PC-3 (cell line): ENCODE measurements around the gene FYN. TPM values are rescaled to one million over a fixed set of nuclear protein-coding genes. Genes with fewer than 3 reads are reported as not detected.

Experiments
- ATAC-seq: fragments of 200-7000 bp; cut with Tn5 transposase; 2 replicates; pipeline ENCODE4 v1.9.1; 2020; ENCODE audit warnings: mild to moderate bottlenecking, moderate library complexity
- BruUV-seq: library from RNA; stranded (reverse); fragments of 400-500 nt; replicated peaks from 2 replicates; lab custom pipeline; 2021; lab: Mats Ljungman, UMichigan
- CTCF ChIA-PET: fragments of 300-600 bp; sonication (Branson Sonifier 250); formaldehyde crosslinking; loops from one replicate; lab custom pipeline; 2022; ENCODE audit warnings: antibody characterized with exemption; lab: Charles Lee
- POLR2A ChIA-PET: fragments of 300-600 bp; sonication (Branson Sonifier 250); formaldehyde crosslinking; loops from one replicate; lab custom pipeline; 2022; ENCODE audit warnings: antibody characterized with exemption; ENCODE audit not compliant: unreplicated experiment; lab: Charles Lee
- DNase-seq: peaks from one replicate; pipeline ENCODE4 v3.0.0-alpha.2; 2015
- H2AFZ ChIP-seq: fragments of 300-600 bp; sonication (generic); 2 replicates; pipeline ENCODE4 v1.6.0; 2016; ENCODE audit warnings: antibody characterized with exemption, low read length
- H3F3A ChIP-seq: fragments of 300-600 bp; sonication (generic); one replicate; pipeline ENCODE4 v1.6.0; 2017; ENCODE audit warnings: antibody characterized with exemption, low read length, control low read depth, mild to moderate bottlenecking; ENCODE audit not compliant: unreplicated experiment
- H3K27ac ChIP-seq: fragments of 300-600 bp; sonication (generic); 2 replicates; pipeline ENCODE4 v1.5.1; 2016; ENCODE audit warnings: mild to moderate bottlenecking, low read length
- H3K27me3 ChIP-seq: fragments of 300-600 bp; sonication (generic); 2 replicates; pipeline ENCODE4 v1.6.1; 2016; ENCODE audit warnings: low read length, mixed read lengths
- H3K36me3 ChIP-seq: fragments of 300-600 bp; sonication (generic); 2 replicates; pipeline ENCODE4 v1.6.1; 2016; ENCODE audit warnings: low read depth, mixed run types, low read length, mixed read lengths
- H3K4me1 ChIP-seq: fragments of 300-600 bp; sonication (generic); 2 replicates; pipeline ENCODE4 v1.5.1; 2016; ENCODE audit warnings: low read length; ENCODE audit not compliant: insufficient read depth
- H3K4me2 ChIP-seq: fragments of 300-600 bp; sonication (generic); 2 replicates; pipeline ENCODE4 v1.6.0; 2016; ENCODE audit warnings: low read length
- H3K4me3 ChIP-seq: fragments of 300-600 bp; sonication (generic); 2 replicates; pipeline ENCODE4 v1.5.1; 2016; ENCODE audit warnings: mild to moderate bottlenecking, low read length, mixed read lengths
- H3K79me2 ChIP-seq: fragments of 300-600 bp; sonication (generic); 2 replicates; pipeline ENCODE4 v1.6.1; 2017; ENCODE audit warnings: low read length, mixed read lengths
- H3K9ac ChIP-seq: fragments of 300-600 bp; sonication (generic); 2 replicates; pipeline ENCODE4 v1.6.0; 2016; ENCODE audit warnings: mild to moderate bottlenecking, low read length
- H3K9me2 ChIP-seq: fragments of 300-600 bp; sonication (generic); replicated peaks from 2 replicates; pipeline ENCODE4 v1.6.1; 2016; ENCODE audit warnings: mixed run types, low read length, mixed read lengths
- H3K9me3 ChIP-seq: fragments of 300-600 bp; sonication (generic); 2 replicates; pipeline ENCODE4 v1.6.1; 2016; ENCODE audit warnings: low read length, mixed read lengths
- H4K20me1 ChIP-seq: fragments of 300-600 bp; sonication (generic); 2 replicates; pipeline ENCODE4 v1.6.1; 2016; ENCODE audit warnings: low read length, mixed read lengths
- EZH2 ChIP-seq: fragments of 300-600 bp; sonication (generic); IDR thresholded peaks from one replicate; pipeline ENCODE4 v1.6.1; 2017; ENCODE audit warnings: antibody characterized with exemption, mild to moderate bottlenecking, low read length; ENCODE audit not compliant: unreplicated experiment
- EZH2phosphoT487 ChIP-seq: fragments of 300-600 bp; sonication (generic); IDR thresholded peaks from 2 replicates; pipeline ENCODE4 v1.6.1; 2018; ENCODE audit warnings: mild to moderate bottlenecking, antibody characterized with exemption, low read length, borderline replicate concordance
- intact Hi-C: fragments of 100-400 bp; cut with micrococcal nuclease; formaldehyde crosslinking; loops from 2 replicates; pipeline ENCODE4 v1.9.0; 2023
- total RNA-seq: library from RNA; depleted of rRNA; stranded (reverse); fragments of >200 nt; gene quantifications from 2 replicates; pipeline ENCODE4 v1.2.3, GENCODE V29; 2014
- TF ChIP-seq, protein P1 (sequence below): fragments of 300-600 bp; sonication (generic); conservative IDR thresholded peaks from 2 replicates; pipeline ENCODE4 v1.5.1; 2017; ENCODE audit warnings: antibody characterized with exemption, low read depth, mild to moderate bottlenecking, low read length

Gene FYN
- total RNA-seq, 1 experiment from 2014 or later, result 27.6 TPM

DNA sequence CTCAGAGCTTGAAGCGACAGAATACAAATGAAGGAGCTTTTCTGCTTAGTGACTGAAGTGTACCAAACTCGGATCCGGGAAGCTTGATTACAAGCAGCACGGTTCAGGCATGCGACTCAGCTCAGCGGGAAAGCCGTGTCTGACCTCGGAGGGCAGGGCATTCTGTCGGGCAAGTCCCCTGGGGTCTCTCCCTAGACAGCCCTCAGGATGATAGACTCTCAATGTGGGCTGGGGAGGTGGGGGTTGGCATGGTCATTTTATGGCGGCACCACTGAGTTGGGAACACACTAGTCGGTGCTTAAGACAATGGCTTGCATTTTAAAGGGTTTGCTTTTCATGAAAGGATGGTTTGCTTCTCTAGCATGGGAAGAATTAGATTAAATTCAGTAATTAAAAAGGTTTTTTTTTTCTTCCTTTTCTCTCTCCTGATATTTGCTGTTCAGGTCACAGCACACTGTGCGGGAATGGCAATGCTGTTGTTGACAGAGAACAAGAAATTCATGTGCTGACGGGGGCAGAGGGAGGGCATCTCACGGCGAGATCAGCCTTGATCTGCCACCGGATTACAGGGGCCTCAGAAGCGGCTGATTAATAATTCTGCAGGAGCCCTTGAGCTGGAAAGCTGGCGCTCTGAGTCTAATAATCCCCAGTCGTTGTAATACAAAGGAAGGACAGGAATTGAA, 186.9 kb downstream of the FYN start:
- no TSS peak for BruUV-seq
- Histone ChIP-seq H2AFZ (no peak overlapping the region), H4K20me1 (no peaks in the 10 kb centered on the region), H3K4me3 (no peak overlapping the region), H3K9me3 (no peaks in the 10 kb centered on the region), H3K9ac (no peak overlapping the region), H3F3A (no peaks in the 10 kb centered on the region), H3K9me2 (no peaks in the 10 kb centered on the region), H3K36me3 (no peaks in the 10 kb centered on the region), H3K79me2 (no peaks in the 10 kb centered on the region), H3K27ac (no peak overlapping the region), H3K4me2 (no peak overlapping the region), H3K4me1 (no peaks in the 10 kb centered on the region), H3K27me3 (no peaks in the 10 kb centered on the region)
- POLR2A ChIA-PET, result no interaction called here
- CTCF ChIA-PET, result no interaction called here
- DNase-seq, result no peak
- intact Hi-C loops, result no loop called here
- TF ChIP-seq EZH2phosphoT487, result no peak
- TF ChIP-seq, protein P1, sequence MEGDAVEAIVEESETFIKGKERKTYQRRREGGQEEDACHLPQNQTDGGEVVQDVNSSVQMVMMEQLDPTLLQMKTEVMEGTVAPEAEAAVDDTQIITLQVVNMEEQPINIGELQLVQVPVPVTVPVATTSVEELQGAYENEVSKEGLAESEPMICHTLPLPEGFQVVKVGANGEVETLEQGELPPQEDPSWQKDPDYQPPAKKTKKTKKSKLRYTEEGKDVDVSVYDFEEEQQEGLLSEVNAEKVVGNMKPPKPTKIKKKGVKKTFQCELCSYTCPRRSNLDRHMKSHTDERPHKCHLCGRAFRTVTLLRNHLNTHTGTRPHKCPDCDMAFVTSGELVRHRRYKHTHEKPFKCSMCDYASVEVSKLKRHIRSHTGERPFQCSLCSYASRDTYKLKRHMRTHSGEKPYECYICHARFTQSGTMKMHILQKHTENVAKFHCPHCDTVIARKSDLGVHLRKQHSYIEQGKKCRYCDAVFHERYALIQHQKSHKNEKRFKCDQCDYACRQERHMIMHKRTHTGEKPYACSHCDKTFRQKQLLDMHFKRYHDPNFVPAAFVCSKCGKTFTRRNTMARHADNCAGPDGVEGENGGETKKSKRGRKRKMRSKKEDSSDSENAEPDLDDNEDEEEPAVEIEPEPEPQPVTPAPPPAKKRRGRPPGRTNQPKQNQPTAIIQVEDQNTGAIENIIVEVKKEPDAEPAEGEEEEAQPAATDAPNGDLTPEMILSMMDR, result no peak
- no peak for TF ChIP-seq EZH2
- no peak for ATAC-seq

DNA sequence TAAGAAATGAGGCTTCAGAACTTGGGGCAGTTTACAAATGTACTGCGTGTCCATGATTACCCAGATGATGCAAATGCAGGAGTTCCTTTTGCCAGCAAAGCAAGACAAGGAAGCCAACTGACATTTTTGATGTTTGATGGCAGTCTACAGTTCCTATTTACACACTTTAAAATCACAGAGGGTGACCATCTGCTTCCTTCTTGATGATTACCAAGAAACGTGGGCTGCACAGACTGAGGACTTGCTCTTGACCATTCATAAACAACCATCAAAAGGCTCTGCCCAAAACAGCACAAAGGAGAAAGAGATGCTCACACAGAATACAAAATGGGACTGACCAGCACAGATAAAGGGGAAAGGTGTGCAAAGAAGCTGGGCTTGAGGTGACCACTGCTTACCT, 187.7 kb downstream of the FYN start:
- BruUV-seq, result no TSS peak

DNA sequence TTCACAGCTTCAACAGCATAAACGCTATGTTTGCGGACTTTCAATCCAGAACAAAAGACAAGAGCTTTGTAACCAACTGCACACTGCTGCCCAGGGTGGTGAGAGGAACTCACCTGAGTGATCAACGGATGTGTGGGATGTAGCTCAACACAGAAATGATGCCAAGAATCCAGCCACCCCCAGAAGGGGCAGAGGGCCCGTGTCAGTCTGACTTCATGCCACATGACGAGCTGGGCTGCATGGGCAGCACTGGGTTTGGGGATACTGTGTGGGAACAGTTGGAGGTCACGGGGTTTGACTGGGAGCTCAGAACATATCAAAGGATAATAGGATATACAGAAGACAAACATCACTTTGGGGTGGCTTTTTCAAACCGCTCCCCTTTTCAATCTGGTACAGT, 188.2 kb downstream of the FYN start:
- H3F3A ChIP-seq, result no peaks in the 10 kb centered on the region
- no peaks in the 10 kb centered on the region for H3K27me3 ChIP-seq
- no peaks in the 10 kb centered on the region for H4K20me1 ChIP-seq
- no peaks in the 10 kb centered on the region for H3K79me2 ChIP-seq
- 0 out of 2 replicates have a peak, but pooled peaks have one; percentile 31 for ATAC-seq
- intact Hi-C loops, result no loop called here
- H2AFZ ChIP-seq, result no peak overlapping the region
- no peaks in the 10 kb centered on the region for H3K9me2 ChIP-seq
- H3K27ac ChIP-seq, result no peak overlapping the region
- POLR2A ChIA-PET, result no interaction called here
- no peaks in the 10 kb centered on the region for H3K36me3 ChIP-seq
- no TSS peak for BruUV-seq
- CTCF ChIA-PET, result no interaction called here
- H3K4me1 ChIP-seq, result no peaks in the 10 kb centered on the region
- no peak for TF ChIP-seq EZH2
- no peak for TF ChIP-seq EZH2phosphoT487
- TF ChIP-seq, protein P1, result no peak
- no peak for DNase-seq
- no peak overlapping the region for H3K9ac ChIP-seq
- H3K9me3 ChIP-seq, result no peaks in the 10 kb centered on the region
- H3K4me2 ChIP-seq, result no peak overlapping the region
- no peak overlapping the region for H3K4me3 ChIP-seq

More for the DNA sequence above, 187.7 kb downstream of the FYN start:
- CTCF ChIA-PET, result no interaction called here
- Histone ChIP-seq H3K36me3 (no peaks in the 10 kb centered on the region), H3K9me3 (no peaks in the 10 kb centered on the region), H3K9me2 (no peaks in the 10 kb centered on the region), H3K27ac (no peak overlapping the region), H3K4me3 (no peak overlapping the region), H3F3A (no peaks in the 10 kb centered on the region), H4K20me1 (no peaks in the 10 kb centered on the region), H3K4me2 (no peak overlapping the region), H3K9ac (no peak overlapping the region), H3K4me1 (no peaks in the 10 kb centered on the region), H3K79me2 (no peaks in the 10 kb centered on the region), H3K27me3 (no peaks in the 10 kb centered on the region), H2AFZ (no peak overlapping the region)
- TF ChIP-seq EZH2phosphoT487, result no peak
- TF ChIP-seq, protein P1, result no peak
- no peak for TF ChIP-seq EZH2
- intact Hi-C loops, result no loop called here
- ATAC-seq, result no peak
- POLR2A ChIA-PET, result no interaction called here
- DNase-seq, result no peak
